ENCODE data around the gene CWC22.

GRCh38 chr2:179899666-179900065 is 107.4 kb downstream of the CWC22 start:
- TF ChIP-seq CTCF (IDR thresholded peaks at IDR 0.05; ENCODE audit: low read length) (no peak), EZH2 (optimal IDR thresholded peaks at IDR 0.05; ENCODE audit: low read depth, low read length) (no peak), EZH2phosphoT487 (IDR thresholded peaks at IDR 0.05; ENCODE audit: low read length) (no peak)

All from MM.1S (cell line).